Measurements from ENCODE around the gene GCDH.
A peak's percentile ranks its signal among the peaks of the same experiment; 100 is the strongest.

Gene GCDH

DNA sequence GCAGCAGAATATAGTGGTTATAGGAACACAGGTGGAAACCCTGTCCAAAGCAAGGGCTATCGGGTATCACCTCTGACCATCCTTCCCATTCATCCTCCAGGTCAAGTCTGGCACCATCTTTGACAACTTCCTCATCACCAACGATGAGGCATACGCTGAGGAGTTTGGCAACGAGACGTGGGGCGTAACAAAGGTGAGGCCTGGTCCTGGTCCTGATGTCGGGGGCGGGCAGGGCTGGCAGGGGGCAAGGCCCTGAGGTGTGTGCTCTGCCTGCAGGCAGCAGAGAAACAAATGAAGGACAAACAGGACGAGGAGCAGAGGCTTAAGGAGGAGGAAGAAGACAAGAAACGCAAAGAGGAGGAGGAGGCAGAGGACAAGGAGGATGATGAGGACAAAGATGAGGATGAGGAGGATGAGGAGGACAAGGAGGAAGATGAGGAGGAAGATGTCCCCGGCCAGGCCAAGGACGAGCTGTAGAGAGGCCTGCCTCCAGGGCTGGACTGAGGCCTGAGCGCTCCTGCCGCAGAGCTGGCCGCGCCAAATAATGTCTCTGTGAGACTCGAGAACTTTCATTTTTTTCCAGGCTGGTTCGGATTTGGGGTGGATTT is 52.6 kb downstream of the GCDH start:
- DNase-seq = no peak

- no peak for DNase-seq
Observed at GRCh38 chr19:12944104-12944674, 53.2 kb downstream of the GCDH start.

DNA sequence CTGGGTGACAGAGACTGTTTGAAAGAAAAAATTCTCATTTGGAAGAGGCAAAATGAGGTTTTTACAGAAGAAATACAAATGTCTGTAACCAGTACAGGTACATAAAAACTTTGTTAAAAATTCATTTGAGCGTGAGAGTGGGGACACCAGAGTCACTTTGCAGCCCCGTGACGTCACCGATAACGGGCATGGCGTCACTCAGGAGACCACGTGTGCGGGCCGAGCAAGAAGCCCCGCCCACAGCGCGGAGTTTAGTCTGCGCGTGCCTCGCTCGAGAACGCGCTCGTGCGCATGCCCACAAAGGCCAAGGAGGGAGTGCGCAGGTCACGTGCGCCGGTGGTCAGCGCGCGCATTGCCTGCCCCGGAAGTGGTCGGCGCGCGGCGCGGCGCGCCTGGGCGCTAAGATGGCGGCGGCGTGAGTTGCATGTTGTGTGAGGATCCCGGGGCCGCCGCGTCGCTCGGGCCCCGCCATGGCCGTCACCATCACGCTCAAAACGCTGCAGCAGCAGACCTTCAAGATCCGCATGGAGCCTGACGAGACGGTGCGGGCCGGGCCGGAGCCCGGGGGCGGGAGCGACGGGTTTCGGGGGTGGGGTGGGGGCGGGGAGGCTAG is 54.6 kb downstream of the GCDH start, which contains the start of gene RAD23A:
RAD23A (plus strand) TSS at position 384 of the 613 bp plus-strand sequence; CDS start at position 471, 87 bp downstream.
- peak; percentile 99 for DNase-seq

GRCh38 chr19:12946092-12946721 is 55.2 kb downstream of the GCDH start:
- DNase-seq = peak; percentile 53

GRCh38 chr19:12946731-12947496 is 56.0 kb downstream of the GCDH start:
- DNase-seq = no peak

DNA sequence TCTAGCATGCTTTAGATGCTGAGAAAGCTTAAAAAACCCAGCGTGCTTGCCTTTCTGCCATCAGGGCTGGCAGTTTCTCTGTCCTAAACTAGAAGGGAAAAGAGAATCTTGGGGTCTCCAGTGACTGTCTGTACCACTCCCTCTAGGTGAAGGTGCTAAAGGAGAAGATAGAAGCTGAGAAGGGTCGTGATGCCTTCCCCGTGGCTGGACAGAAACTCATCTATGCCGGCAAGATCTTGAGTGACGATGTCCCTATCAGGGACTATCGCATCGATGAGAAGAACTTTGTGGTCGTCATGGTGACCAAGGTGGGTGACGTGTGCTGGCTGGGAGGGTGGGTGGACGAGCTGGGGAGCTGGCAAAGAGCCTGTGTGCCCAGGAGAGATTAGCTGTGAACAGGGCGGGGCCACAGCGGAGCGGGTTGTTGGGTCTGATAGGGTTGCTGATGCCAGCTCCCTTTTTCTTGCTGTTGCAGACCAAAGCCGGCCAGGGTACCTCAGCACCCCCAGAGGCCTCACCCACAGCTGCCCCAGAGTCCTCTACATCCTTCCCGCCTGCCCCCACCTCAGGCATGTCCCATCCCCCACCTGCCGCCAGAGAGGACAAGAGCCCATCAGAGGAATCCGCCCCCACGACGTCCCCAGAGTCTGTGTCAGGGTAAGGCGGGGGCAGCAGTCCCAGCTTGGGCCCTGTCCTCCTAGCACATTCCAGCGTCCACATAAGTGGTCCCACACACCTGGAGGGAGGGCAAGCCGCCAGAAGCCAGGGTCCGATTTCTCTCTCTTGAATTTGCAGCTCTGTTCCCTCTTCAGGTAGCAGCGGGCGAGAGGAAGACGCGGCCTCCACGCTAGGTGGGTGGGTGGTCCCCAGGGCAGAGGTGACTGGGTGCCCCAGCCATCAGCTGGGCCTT is 57.0 kb downstream of the GCDH start:
- DNase-seq = no peak

- no peak for DNase-seq
Observed at GRCh38 chr19:12948612-12949362, 57.8 kb downstream of the GCDH start.

Data from CD4-positive, alpha-beta T cell treated with Interleukin-10 for 1 hour (primary cell).